ENCODE data around the gene CSNK2A1. TPM values are rescaled to one million over a fixed set of nuclear protein-coding genes. Genes with fewer than 3 reads are reported as not detected.

The CSNK2A1 gene
- polyA plus RNA-seq, 3 donors: 31.7 to 55.5 (median 35.2) TPM

DNA sequence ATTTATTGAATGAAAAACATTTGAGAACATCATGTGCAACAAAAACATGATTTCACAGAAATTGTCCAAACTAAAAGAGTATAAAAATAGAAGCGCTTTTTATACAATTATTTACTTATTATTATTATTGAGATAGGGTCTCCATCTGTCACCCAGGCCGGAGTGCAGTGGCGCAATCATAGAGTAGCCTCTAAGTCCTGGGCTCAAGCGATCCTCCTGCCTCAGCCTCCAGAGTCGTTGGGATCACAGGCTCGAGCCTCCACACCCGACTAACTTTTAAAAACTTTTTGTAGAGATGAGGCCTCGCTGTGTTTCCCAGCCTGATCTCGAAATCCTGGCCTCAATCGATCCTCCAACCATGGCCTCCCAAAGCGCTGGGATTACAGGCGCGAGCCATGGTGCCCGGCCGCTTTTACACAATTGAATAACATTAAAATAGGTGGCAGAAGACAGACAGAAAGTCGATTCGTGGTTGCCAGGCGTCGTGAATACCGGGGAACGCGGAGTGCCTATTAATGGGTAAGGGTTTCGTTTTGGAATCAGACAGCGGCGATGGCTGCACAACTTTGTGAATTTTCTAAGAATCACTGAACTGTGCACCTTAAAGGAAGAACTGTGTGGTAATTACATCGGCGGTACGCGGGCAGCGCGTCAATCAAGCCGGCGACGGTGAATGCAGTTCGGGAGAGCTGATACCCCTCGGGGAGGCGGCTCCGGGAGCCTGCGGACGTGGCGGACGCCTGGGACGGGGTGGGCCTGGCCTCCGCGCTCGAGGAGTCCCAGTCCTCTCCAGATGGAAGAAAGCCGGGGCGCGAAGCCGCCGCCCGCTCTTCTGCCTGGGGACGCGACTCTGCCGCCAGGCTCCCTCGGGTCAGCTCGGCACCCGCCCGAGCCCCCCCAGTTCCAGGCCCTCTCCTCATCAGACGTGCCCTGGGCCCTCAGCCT lies 82.1 kb downstream of the CSNK2A1 start:
- Mint-ChIP-seq H3K4me1 (peaks cover 32% of the 10 kb centered on the region), H3K36me3 (no peaks in the 10 kb centered on the region), H3K9me3 (peaks cover 0 to under 1% (median 0%) of the 10 kb centered on the region in 7 donors), H3K4me3 (peak overlapping the region; percentile 93 to 98), H3K27ac (peak overlapping the region; percentile 78 to 91 (median 86)), H3K27me3 (ENCODE audit: low read depth in 3 of 3) (peaks cover 0 to 5% (median 0%) of the 10 kb centered on the region in 3 donors)
- intact Hi-C loops (cut with micrococcal nuclease): loop anchor here (5.0 kb wide), 1 partner anchor 54 kb away; the partner anchor contains the start of gene RBCK1 (in 2 of the 2)
- DNase-seq: peak in 2 of 3 donors; percentile 18 to 26
- 10% methylated on average over 55 of the region's 60 CpGs for whole genome bisulfite sequencing (ENCODE audit: insufficient coverage)
- peaks cover 50% of the 10 kb centered on the region for H4K20me1 ChIP-seq (ENCODE audit: insufficient read depth, low read length)
- peaks cover 55% of the 10 kb centered on the region for H3K79me2 ChIP-seq (ENCODE audit: insufficient read depth, low read length)
- peak overlapping the region; percentile 79 to 94 (median 90) for H3K4me3 ChIP-seq (replicated peaks in 1 of 3; ENCODE audit: low read depth in 2 of 3, low read length in 3 of 3)
- no peaks in the 10 kb centered on the region for H3K27me3 ChIP-seq (ENCODE audit: control insufficient read depth in 2 of 2, insufficient read depth in 2 of 2, low read length in 2 of 2)
- peak overlapping the region; percentile 55 to 76 for H3K27ac ChIP-seq (ENCODE audit: low read depth in 1 of 2, low read length in 2 of 2)
- H3K9me3 ChIP-seq (replicated peaks in 1 of 2; ENCODE audit: control insufficient read depth in 1 of 2, insufficient read depth in 1 of 2, low read length in 2 of 2): no peaks in the 10 kb centered on the region
- peak overlapping the region; percentile 83 for H3K9ac ChIP-seq (ENCODE audit: insufficient read depth, low read length, poor library complexity, severe bottlenecking)
- no peak for TF ChIP-seq CTCF (IDR thresholded peaks at IDR 0.05)
- H3K36me3 ChIP-seq (replicated peaks in 1 of 2; ENCODE audit: control insufficient read depth in 1 of 2, insufficient read depth in 2 of 2, low read length in 2 of 2): no peaks in the 10 kb centered on the region
- peak overlapping the region; percentile 88 for H2AFZ ChIP-seq (ENCODE audit: insufficient read depth, low read depth, low read length, poor library complexity, severe bottlenecking)
- H3K4me2 ChIP-seq (replicated peaks; ENCODE audit: extremely low read depth, low read length, poor library complexity, severe bottlenecking): peak overlapping the region; percentile 86
- H3K4me1 ChIP-seq (ENCODE audit: control insufficient read depth in 1 of 2, insufficient read depth in 2 of 2, low read length in 2 of 2): peaks cover 22 to 27% of the 10 kb centered on the region in 2 donors

GRCh38 chr20:460707-461106 lies 82.9 kb downstream of the CSNK2A1 start:
- no peak overlapping the region for H2AFZ ChIP-seq (ENCODE audit: insufficient read depth, low read depth, low read length, poor library complexity, severe bottlenecking)
- Mint-ChIP-seq H3K27ac (no peak overlapping the region), H3K4me1 (peaks cover 32% of the 10 kb centered on the region), H3K4me3 (no peak overlapping the region), H3K36me3 (no peaks in the 10 kb centered on the region), H3K9me3 (no peaks in the 10 kb centered on the region), H3K27me3 (ENCODE audit: low read depth in 3 of 3) (peaks cover 0 to 5% (median 0%) of the 10 kb centered on the region in 3 donors)
- no CpG with 5 or more reads among the region's 2 CpGs for WGBS (ENCODE audit: insufficient coverage)
- H3K4me2 ChIP-seq (replicated peaks; ENCODE audit: extremely low read depth, low read length, poor library complexity, severe bottlenecking): peak overlapping the region; percentile 86
- H3K9ac ChIP-seq (ENCODE audit: insufficient read depth, low read length, poor library complexity, severe bottlenecking): no peak overlapping the region
- no peak overlapping the region for H3K27ac ChIP-seq (ENCODE audit: low read depth in 1 of 2, low read length in 2 of 2)
- peaks cover 62% of the 10 kb centered on the region for H3K79me2 ChIP-seq (ENCODE audit: insufficient read depth, low read length)
- DNase-seq: peak in 1 of 3 donors; percentile 18
- no peaks in the 10 kb centered on the region for H3K9me3 ChIP-seq (replicated peaks in 1 of 2; ENCODE audit: control insufficient read depth in 1 of 2, insufficient read depth in 1 of 2, low read length in 2 of 2)
- H3K36me3 ChIP-seq (replicated peaks in 1 of 2; ENCODE audit: control insufficient read depth in 1 of 2, insufficient read depth in 2 of 2, low read length in 2 of 2): no peaks in the 10 kb centered on the region
- H3K27me3 ChIP-seq (ENCODE audit: control insufficient read depth in 2 of 2, insufficient read depth in 2 of 2, low read length in 2 of 2): no peaks in the 10 kb centered on the region
- intact Hi-C loops (cut with micrococcal nuclease): loop anchor here (5.0 kb wide), 1 partner anchor 53 kb away; the partner anchor contains the start of gene RBCK1 (in 2 of the 2)
- H3K4me1 ChIP-seq (ENCODE audit: control insufficient read depth in 1 of 2, insufficient read depth in 2 of 2, low read length in 2 of 2): peaks cover 22 to 27% of the 10 kb centered on the region in 2 donors
- H3K4me3 ChIP-seq (replicated peaks in 1 of 3; ENCODE audit: low read depth in 2 of 3, low read length in 3 of 3): peak overlapping the region in 1 of 3 experiments; percentile 90
- H4K20me1 ChIP-seq (ENCODE audit: insufficient read depth, low read length): peaks cover 57% of the 10 kb centered on the region
- TF ChIP-seq CTCF (IDR thresholded peaks at IDR 0.05): no peak
